Endothelial cell of umbilical vein (primary cell): ENCODE data around the gene DPEP2. TPM values are rescaled to one million over a fixed set of nuclear protein-coding genes. Genes with fewer than 3 reads are reported as not detected.

ENCODE experiments used
- BruUV-seq: library from RNA; stranded (reverse); fragments of 400-500 nt; replicated peaks from 2 replicates; lab custom pipeline; 2021; lab: Mats Ljungman, UMichigan
- CTCF ChIA-PET: fragments of 300-600, 350-600 bp; sonication (Branson Sonifier 250); formaldehyde crosslinking; loops from one replicate; lab custom pipeline; 2021; ENCODE audit warnings: antibody characterized with exemption, inconsistent platforms; lab: Charles Lee
- POLR2A ChIA-PET: fragments of 300-600, 350-600 bp; sonication (Branson Sonifier 250); formaldehyde crosslinking; loops from one replicate; lab custom pipeline; 2021; ENCODE audit warnings: antibody characterized with exemption, inconsistent platforms; lab: Charles Lee
- DNase-seq: peaks from one replicate; pipeline ENCODE4 v3.0.0-alpha.2; 2011; ENCODE audit warnings: low read depth, low spot score
- FAIRE-seq: peaks from 2 replicates; lab custom pipeline; 2011; peaks lifted over from hg19 to GRCh38; lab: Jason Lieb, UNC
- H2AFZ ChIP-seq: 2 replicates; pipeline ENCODE4 v1.6.0; 2012; ENCODE audit warnings: low read depth, low read length, control low read depth, inconsistent platforms
- H3K27ac ChIP-seq: 2 replicates; pipeline ENCODE4 v1.5.1; 2011; ENCODE audit warnings: low read depth, mild to moderate bottlenecking, control low read depth, low read length, moderate library complexity; ENCODE audit not compliant: insufficient read depth
- H3K27me3 ChIP-seq, 2 experiments: 2 replicates each; pipeline versions ENCODE4 v1.6.0 to v1.6.1; 2011; ENCODE audit warnings: low read length in 2 of 2, mixed read lengths in 1 of 2; ENCODE audit not compliant: control insufficient read depth in 2 of 2, insufficient read depth in 2 of 2
- H3K36me3 ChIP-seq, 2 experiments: 2 replicates in 1 of 2; 3 replicates in 1 of 2; pipeline ENCODE4 v1.5.1; 2011; ENCODE audit warnings: low read length in 2 of 2, mild to moderate bottlenecking in 1 of 2, moderate library complexity in 1 of 2; ENCODE audit not compliant: control insufficient read depth in 2 of 2, insufficient read depth in 2 of 2; ENCODE audit errors: extremely low read depth in 1 of 2
- H3K4me1 ChIP-seq: 3 replicates; pipeline ENCODE4 v1.5.1; 2011; ENCODE audit warnings: mild to moderate bottlenecking, low read length; ENCODE audit not compliant: control insufficient read depth, insufficient read depth; ENCODE audit errors: extremely low read depth
- H3K4me2 ChIP-seq: 2 replicates; pipeline ENCODE4 v1.6.1; 2011; ENCODE audit warnings: low read length, control low read depth, mixed read lengths; ENCODE audit not compliant: insufficient read depth
- H3K4me3 ChIP-seq, 3 experiments: fragments of 200-600 bp in 1 of 3; sonication (generic), shearing (Covaris generic) in 1 of 3; replicated peaks in 1 of 3; 2 replicates each; pipeline ENCODE4 v1.5.1; 2011 to 2016; ENCODE audit warnings: control low read depth in 3 of 3, low read length in 3 of 3, mild to moderate bottlenecking in 2 of 3, inconsistent platforms in 1 of 3, low read depth in 1 of 3, moderate library complexity in 1 of 3; ENCODE audit not compliant: insufficient read depth in 1 of 3
- H3K79me2 ChIP-seq: 2 replicates; pipeline ENCODE4 v1.6.0; 2012; ENCODE audit warnings: low read length, inconsistent platforms; ENCODE audit not compliant: control insufficient read depth, insufficient read depth
- H3K9ac ChIP-seq: replicated peaks from 2 replicates; pipeline ENCODE3; 2011; ENCODE audit warnings: low read length, control low read depth; ENCODE audit not compliant: insufficient read depth; ENCODE audit errors: extremely low read depth
- H3K9me1 ChIP-seq: replicated peaks from 3 replicates; pipeline ENCODE4 v1.6.0; 2011; ENCODE audit warnings: mild to moderate bottlenecking, low read length; ENCODE audit not compliant: control insufficient read depth, insufficient read depth; ENCODE audit errors: extremely low read depth
- H3K9me3 ChIP-seq: replicated peaks from 2 replicates; pipeline ENCODE4 v1.5.1; 2012; ENCODE audit warnings: low read length, inconsistent platforms; ENCODE audit not compliant: control insufficient read depth, insufficient read depth
- H4K20me1 ChIP-seq: replicated peaks from 2 replicates; pipeline ENCODE3; 2011; ENCODE audit warnings: mild to moderate bottlenecking, low read length; ENCODE audit not compliant: control insufficient read depth, insufficient read depth; ENCODE audit errors: extremely low read depth
- CTCF ChIP-seq, 2 donors: IDR thresholded peaks; 1 replicate in 1 of 2; 2 replicates in 1 of 2; pipeline ENCODE4 v1.5.1; 2011; ENCODE audit warnings: low read length in 2 of 2, mild to moderate bottlenecking in 2 of 2, moderate library complexity in 2 of 2, control low read depth in 1 of 2, inconsistent platforms in 1 of 2, low read depth in 1 of 2; ENCODE audit not compliant: insufficient read depth in 1 of 2; ENCODE audit errors: extremely low read depth in 1 of 2
- EZH2 ChIP-seq: IDR thresholded peaks from 2 replicates; pipeline ENCODE4 v1.6.1; 2012; ENCODE audit warnings: borderline replicate concordance, low read depth, mild to moderate bottlenecking, moderate library complexity, low read length, inconsistent platforms; ENCODE audit not compliant: severe bottlenecking
- FOS ChIP-seq: IDR thresholded peaks from 2 replicates; pipeline ENCODE4 v1.6.1; 2011; ENCODE audit warnings: mild to moderate bottlenecking, low read length, moderate library complexity, borderline replicate concordance; ENCODE audit not compliant: insufficient read depth
- GATA2 ChIP-seq: IDR thresholded peaks from 2 replicates; pipeline ENCODE4 v1.7.0; 2011; ENCODE audit warnings: low read depth, mild to moderate bottlenecking, moderate library complexity, mixed read lengths, low read length; ENCODE audit not compliant: insufficient read length, insufficient read depth
- JUN ChIP-seq: IDR thresholded peaks from 2 replicates; pipeline ENCODE4 v1.6.1; 2011; ENCODE audit warnings: borderline replicate concordance, low read depth; ENCODE audit not compliant: insufficient read length, insufficient read depth
- MAX ChIP-seq: IDR thresholded peaks from 2 replicates; pipeline ENCODE4 v1.6.1; 2011; ENCODE audit not compliant: insufficient read depth, insufficient read length
- MYC ChIP-seq: IDR thresholded peaks from one replicate; pipeline ENCODE4 v1.6.1; 2011; ENCODE audit warnings: mild to moderate bottlenecking, low read depth, low read length
- POLR2A ChIP-seq: IDR thresholded peaks from 2 replicates; pipeline ENCODE4 v1.6.1; 2012; ENCODE audit warnings: low read depth, mild to moderate bottlenecking, control low read depth, low read length
- POLR2AphosphoS5 ChIP-seq: IDR thresholded peaks from 2 replicates; pipeline ENCODE4 v1.6.1; 2012; ENCODE audit warnings: low read depth, mild to moderate bottlenecking, control low read depth, low read length, moderate library complexity; ENCODE audit not compliant: insufficient read depth
- dilution Hi-C: fragments of 300-500 bp; cut with MboI; formaldehyde crosslinking; loops from one replicate; pipeline ENCODE4 v1.15.0; 2019; ENCODE audit warnings: low sequenced_read_pairs; ENCODE audit not compliant: extremely low pct_ligation_motif_present
- intact Hi-C: fragments of 100-400 bp; cut with micrococcal nuclease; formaldehyde crosslinking; loops from one replicate; pipeline ENCODE4 v1.10.0; 2022
- polyA plus RNA-seq, 4 experiments: library from polyadenylated mRNA; depleted of rRNA in 3 of 4; stranded (reverse) in 3 of 4; unstranded in 1 of 4; fragments of >200 nt; gene quantifications; 2 replicates each; pipeline versions ENCODE4 v1.2.1 to v1.2.3, GENCODE V29; 2011 to 2012; ENCODE audit warnings: missing spikeins in 1 of 4
- total RNA-seq: library from RNA; stranded (reverse); gene quantifications from 2 replicates; pipeline ENCODE4 v1.2.3, GENCODE V29; 2021

Gene DPEP2
- total and polyA plus RNA-seq, 2 donors (not counting 3 experiments of a cell fraction or from before 2014, with no cell fraction given): 0.27 to 1.8 TPM

GRCh38 chr16:67961551-67961957 is 37.7 kb downstream of the DPEP2 start:
- Histone ChIP-seq H3K27me3 (no peaks in the 10 kb centered on the region), H3K4me1 (peaks cover 7% of the 10 kb centered on the region), H3K4me2 (no peak overlapping the region), H3K9me1 (no peaks in the 10 kb centered on the region), H3K79me2 (peaks cover 36% of the 10 kb centered on the region), H3K9me3 (no peaks in the 10 kb centered on the region), H4K20me1 (no peaks in the 10 kb centered on the region), H3K4me3 (no peak overlapping the region), H3K27ac (no peak overlapping the region), H3K9ac (no peak overlapping the region), H3K36me3 (peaks cover 12 to 50% of the 10 kb centered on the region in 2 experiments), H2AFZ (no peak overlapping the region)
- intact Hi-C loops: no loop called here
- FAIRE-seq (no peak), DNase-seq (no peak)
- no TSS peak for BruUV-seq
- POLR2A ChIA-PET: no interaction called here
- CTCF ChIA-PET: interaction anchor here (2.7 kb wide), 1 partner anchor 79 kb away, joined by 8 read pairs; no protein-coding TSS in a partner anchor
- dilution Hi-C loops: no loop called here
- no peak for TF ChIP-seq POLR2A
- TF ChIP-seq MAX: no peak
- no peak for TF ChIP-seq EZH2
- no peak for TF ChIP-seq FOS
- no peak for TF ChIP-seq MYC
- TF ChIP-seq POLR2AphosphoS5: no peak
- TF ChIP-seq GATA2: no peak
- no peak for TF ChIP-seq JUN
- no peak for TF ChIP-seq CTCF (IDR thresholded peaks at IDR 0.05; ENCODE audit: extremely low read depth in 1 of 2, insufficient read depth in 1 of 2, low read depth in 1 of 2, low read length in 2 of 2)
